Activated naive CD8-positive, alpha-beta T cell treated with anti-CD3 and anti-CD28 coated beads, Interleukin-2, amount 50 U/mL, for 24 hours (primary cell): ENCODE data around the gene AGBL1.
A peak's percentile ranks its signal among the peaks of the same experiment; 100 is the strongest.

Source experiments
- ATAC-seq: fragments of 150-1000 bp; cut with Tn5 transposase; one replicate; pipeline ENCODE4 v1.10.0; 2021
- DNase-seq: peaks from one replicate; pipeline ENCODE4 v3.0.0; 2021
- H3K27ac Mint-ChIP-seq: one replicate; pipeline ENCODE4 v1.8.0; 2021; ENCODE audit warnings: mild to moderate bottlenecking, mixed read lengths
- H3K27me3 Mint-ChIP-seq: one replicate; pipeline ENCODE4 v1.8.0; 2021; ENCODE audit warnings: mixed read lengths
- H3K36me3 Mint-ChIP-seq: one replicate; pipeline ENCODE4 v1.8.0; 2021; ENCODE audit warnings: low read depth, mixed read lengths
- H3K4me1 Mint-ChIP-seq: one replicate; pipeline ENCODE4 v1.8.0; 2021; ENCODE audit warnings: mixed read lengths
- H3K4me3 Mint-ChIP-seq: one replicate; pipeline ENCODE4 v1.8.0; 2021; ENCODE audit warnings: mild to moderate bottlenecking, moderate library complexity, mixed read lengths
- H3K9me3 Mint-ChIP-seq: one replicate; pipeline ENCODE4 v1.8.0; 2021; ENCODE audit warnings: mixed read lengths

The AGBL1 gene

DNA sequence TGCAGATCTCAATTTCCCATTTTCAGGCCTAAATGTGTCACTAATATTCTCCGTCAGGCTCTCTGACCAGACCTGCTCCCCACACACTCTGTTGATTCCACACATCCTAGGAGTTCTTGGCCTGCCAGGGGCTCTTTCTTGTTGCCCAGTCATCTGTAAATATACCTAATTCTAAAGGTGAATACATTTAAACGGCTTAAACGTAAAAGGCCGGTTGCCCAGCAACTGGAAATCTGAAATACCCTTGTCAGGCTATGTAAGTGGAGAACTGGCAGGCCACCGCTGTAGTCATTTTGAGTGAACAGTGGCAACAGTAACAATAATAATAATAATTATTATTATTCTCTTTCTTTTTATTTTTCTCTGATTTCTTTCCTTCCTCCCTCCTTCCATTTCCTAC is 302.7 kb downstream of the AGBL1 start:
- Mint-ChIP-seq H3K4me3 (no peak overlapping the region), H3K4me1 (no peaks in the 10 kb centered on the region), H3K9me3 (no peaks in the 10 kb centered on the region), H3K27ac (no peak overlapping the region), H3K36me3 (no peaks in the 10 kb centered on the region), H3K27me3 (peaks cover 2% of the 10 kb centered on the region)
- ATAC-seq (no peak), DNase-seq (no peak)

DNA sequence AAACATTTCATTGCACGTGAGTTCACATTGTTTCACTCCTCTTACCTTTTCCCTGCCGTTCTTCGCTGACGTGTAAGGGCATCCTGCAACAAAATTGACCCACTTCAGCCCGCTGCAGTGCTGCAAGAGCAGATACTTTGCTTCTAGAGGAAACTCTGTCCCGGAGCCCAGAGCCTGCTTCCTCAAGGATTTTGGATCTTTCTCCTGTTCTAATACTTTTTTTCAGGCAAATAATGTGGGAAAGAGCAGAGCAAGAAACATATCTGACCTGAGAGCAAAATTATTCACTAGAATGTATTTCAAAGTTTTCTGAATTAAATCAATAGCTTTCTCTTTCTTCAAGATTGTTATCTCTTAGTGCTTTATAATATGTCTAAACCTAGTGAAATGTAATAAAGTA is 303.9 kb downstream of the AGBL1 start:
- Mint-ChIP-seq H3K9me3 (no peaks in the 10 kb centered on the region), H3K4me3 (no peak overlapping the region)

DNA sequence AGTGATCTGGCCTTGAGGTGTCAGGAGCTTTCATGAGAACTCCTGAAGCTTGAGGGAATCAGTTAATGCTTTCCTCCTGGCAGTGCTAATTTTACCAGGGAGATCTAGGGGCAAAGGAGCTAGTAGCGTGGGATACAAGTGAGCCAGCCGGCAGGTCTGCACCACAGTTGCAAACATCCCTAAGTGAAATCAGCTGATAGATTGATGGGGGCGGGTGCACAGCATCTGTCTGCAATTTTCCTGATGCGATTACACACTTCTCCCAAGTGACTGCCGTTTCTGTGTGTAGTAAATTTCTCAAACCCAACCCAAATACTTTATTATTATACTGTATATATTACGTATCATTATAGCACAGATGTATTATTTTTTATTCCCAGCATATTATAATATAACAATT is 304.5 kb downstream of the AGBL1 start:
- H3K9me3 Mint-ChIP-seq = no peaks in the 10 kb centered on the region
- no peaks in the 10 kb centered on the region for H3K36me3 Mint-ChIP-seq
- no peak for ATAC-seq
- peaks cover 2% of the 10 kb centered on the region for H3K27me3 Mint-ChIP-seq
- H3K4me3 Mint-ChIP-seq = no peak overlapping the region
- no peaks in the 10 kb centered on the region for H3K4me1 Mint-ChIP-seq
- no peak for DNase-seq
- H3K27ac Mint-ChIP-seq = no peak overlapping the region

More for the DNA sequence above, 303.9 kb downstream of the AGBL1 start:
- H3K4me1 Mint-ChIP-seq = no peaks in the 10 kb centered on the region
- peaks cover 2% of the 10 kb centered on the region for H3K27me3 Mint-ChIP-seq
- no peaks in the 10 kb centered on the region for H3K36me3 Mint-ChIP-seq
- H3K27ac Mint-ChIP-seq = no peak overlapping the region
- no peak for ATAC-seq
- no peak for DNase-seq

DNA sequence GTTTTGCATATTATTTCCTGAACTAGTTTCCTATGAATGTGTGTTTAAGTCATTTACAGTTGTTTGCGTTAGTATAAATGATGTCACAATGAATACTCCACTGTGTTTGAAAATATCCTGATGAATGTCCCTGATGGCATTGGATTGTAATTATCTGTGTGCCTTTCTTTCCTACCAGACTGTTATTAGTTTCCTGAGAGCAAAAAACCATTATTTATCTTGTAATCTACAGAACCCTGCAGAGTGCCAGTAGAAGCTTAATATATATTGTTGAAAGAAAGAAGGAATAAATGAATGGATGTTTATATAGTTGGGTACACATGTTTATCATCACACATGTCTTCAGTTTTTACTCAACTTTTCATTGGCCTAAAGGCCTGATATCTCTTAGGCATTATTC is 312.6 kb downstream of the AGBL1 start:
- H3K4me1 Mint-ChIP-seq = no peaks in the 10 kb centered on the region
- no peak overlapping the region for H3K27ac Mint-ChIP-seq
- no peak for DNase-seq
- H3K4me3 Mint-ChIP-seq = no peak overlapping the region
- no peaks in the 10 kb centered on the region for H3K9me3 Mint-ChIP-seq
- H3K36me3 Mint-ChIP-seq = no peaks in the 10 kb centered on the region
- ATAC-seq = no peak
- peaks cover 1% of the 10 kb centered on the region for H3K27me3 Mint-ChIP-seq

DNA sequence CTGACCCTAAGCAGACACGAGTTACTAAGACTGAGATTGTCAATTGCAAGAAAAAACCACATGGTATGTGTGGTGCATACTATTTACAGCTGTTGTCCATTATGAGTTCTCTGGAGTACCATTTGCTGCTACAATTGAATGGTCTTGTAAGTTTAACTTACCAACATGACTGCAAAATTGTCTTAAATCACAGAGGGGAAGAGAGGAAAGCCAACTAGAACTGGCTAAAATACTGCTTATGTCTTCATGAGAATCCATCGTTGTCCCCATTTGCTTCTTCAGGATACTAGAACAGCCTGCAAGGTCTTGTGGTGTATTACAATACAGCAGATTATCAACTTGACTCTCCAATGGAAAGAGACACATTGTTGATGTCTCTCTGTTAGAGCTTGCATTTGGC is 313.2 kb downstream of the AGBL1 start:
- peaks cover 1% of the 10 kb centered on the region for H3K27me3 Mint-ChIP-seq
- no peaks in the 10 kb centered on the region for H3K36me3 Mint-ChIP-seq
- DNase-seq (no peak), ATAC-seq (no peak)
- no peak overlapping the region for H3K27ac Mint-ChIP-seq
- H3K4me1 Mint-ChIP-seq = no peaks in the 10 kb centered on the region
- H3K9me3 Mint-ChIP-seq = no peaks in the 10 kb centered on the region
- H3K4me3 Mint-ChIP-seq = no peak overlapping the region

DNA sequence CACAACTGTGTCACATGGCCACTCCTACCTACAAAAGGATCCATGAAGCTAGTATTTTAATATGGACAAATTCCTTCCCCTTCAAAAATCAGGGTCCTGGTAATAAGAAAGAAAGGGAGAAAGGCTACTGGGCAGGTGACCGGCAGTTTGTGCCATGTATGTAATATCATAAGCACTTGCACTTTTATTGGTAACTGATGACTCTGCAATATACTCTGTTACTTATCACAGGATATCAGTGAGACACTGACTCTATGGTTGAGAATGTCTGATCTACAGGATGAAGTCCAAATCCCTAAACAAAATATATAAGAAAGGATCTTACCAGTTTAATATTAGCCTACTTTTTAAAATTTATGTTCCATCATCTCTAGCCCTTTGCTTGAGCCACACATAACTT is 315.2 kb downstream of the AGBL1 start:
- no peaks in the 10 kb centered on the region for H3K9me3 Mint-ChIP-seq
- no peak overlapping the region for H3K27ac Mint-ChIP-seq
- no peaks in the 10 kb centered on the region for H3K27me3 Mint-ChIP-seq
- H3K4me3 Mint-ChIP-seq = no peak overlapping the region
- DNase-seq (no peak), ATAC-seq (no peak)
- H3K36me3 Mint-ChIP-seq = no peaks in the 10 kb centered on the region
- H3K4me1 Mint-ChIP-seq = no peaks in the 10 kb centered on the region

DNA sequence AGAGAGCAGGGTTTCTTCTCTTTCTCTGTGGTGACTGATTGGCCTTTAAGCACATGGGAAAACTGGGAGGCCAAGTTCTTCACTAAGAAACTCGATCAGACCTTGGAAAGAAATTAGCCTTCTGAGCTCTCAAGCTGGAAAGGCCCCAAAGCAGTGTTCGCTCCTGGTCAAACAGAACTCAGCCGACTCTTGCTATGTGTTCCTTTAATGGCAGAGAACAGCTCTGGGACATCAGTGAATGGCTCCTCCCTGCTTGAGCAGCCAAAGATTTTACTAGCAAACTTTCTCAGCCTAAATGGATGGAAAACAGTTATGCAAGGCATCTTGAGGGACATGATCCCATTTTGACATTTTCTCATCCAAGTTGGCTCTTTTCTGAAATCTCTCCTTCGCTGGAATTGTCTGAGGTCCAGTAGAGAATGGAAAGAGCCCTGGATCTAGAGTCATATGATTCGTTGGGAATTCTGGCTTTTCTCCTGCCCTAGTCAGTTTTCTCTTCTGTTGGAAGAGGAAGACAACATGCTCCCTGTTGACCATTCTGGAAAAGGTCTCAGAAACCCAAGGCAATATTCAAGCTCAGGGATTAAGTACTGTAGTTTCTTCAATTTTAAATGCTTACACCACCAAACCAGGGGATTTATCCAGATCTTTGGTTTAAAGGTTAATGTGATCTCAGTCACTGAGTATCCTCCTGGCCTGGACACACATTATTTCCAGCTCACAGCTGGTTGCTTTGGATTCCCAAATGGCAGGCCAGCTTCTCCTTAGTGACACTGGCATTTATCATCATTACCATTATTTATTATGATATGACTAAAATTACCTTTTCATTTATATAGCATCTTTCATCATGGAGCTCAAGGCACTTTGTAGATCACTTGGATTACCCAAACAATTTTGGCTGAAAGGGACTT is 319.6 kb downstream of the AGBL1 start:
- Mint-ChIP-seq H3K27ac (no peak overlapping the region), H3K4me3 (no peak overlapping the region), H3K4me1 (no peaks in the 10 kb centered on the region), H3K27me3 (no peaks in the 10 kb centered on the region), H3K36me3 (no peaks in the 10 kb centered on the region), H3K9me3 (no peaks in the 10 kb centered on the region)
- DNase-seq (no peak), ATAC-seq (no peak)

DNA sequence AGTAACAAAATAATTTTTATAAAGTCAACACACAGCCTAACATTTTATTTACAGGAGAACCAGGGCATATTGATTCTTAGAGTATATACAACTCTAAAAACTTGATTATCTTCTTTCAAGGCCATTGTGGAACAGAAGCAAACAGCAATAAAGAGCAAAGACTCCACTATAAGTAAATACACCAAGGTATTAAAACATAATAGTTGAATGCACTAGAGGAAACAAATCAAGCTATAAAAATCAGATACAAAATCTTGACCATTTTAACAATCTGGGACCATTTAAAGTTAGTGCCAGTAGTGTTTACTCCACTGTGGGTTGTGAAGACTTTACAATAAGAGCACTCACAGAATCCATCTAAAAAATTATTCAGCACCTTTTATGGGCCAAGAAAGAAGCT is 323.6 kb downstream of the AGBL1 start:
- Mint-ChIP-seq H3K4me1 (no peaks in the 10 kb centered on the region), H3K36me3 (no peaks in the 10 kb centered on the region), H3K4me3 (no peak overlapping the region), H3K27me3 (no peaks in the 10 kb centered on the region), H3K9me3 (no peaks in the 10 kb centered on the region), H3K27ac (no peak overlapping the region)
- ATAC-seq (no peak), DNase-seq (no peak)

DNA sequence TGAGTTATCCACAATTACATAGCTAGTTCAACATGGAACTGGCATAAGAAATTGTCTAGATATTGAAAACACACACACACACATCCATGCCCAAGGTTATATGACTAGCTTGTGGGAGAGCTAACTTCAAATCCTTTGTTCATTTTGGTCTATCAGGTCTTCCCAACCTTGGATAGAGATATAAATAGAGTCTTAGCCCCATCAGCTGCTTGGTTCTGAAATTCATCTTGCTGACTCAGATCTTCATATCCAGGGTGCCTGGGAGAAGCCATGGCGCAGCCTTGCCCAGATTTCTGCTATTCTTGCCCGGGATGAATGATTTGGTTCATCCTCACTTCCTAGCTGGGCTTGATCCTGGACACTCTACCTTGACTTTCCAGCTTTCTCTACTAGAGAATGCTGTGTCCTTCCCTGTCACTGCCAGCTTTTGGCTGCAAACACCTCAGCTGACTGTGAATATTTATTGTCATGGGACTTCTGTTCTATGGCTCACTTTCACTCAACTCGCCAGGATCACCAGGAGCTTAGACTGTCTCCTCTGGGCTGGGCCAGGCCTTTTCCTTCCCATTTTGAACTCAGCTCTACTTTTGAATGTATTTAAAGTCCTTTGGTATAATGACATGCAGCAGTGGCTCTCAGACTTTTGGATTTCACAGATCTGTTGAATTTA is 324.4 kb downstream of the AGBL1 start:
- no peaks in the 10 kb centered on the region for H3K9me3 Mint-ChIP-seq

DNA sequence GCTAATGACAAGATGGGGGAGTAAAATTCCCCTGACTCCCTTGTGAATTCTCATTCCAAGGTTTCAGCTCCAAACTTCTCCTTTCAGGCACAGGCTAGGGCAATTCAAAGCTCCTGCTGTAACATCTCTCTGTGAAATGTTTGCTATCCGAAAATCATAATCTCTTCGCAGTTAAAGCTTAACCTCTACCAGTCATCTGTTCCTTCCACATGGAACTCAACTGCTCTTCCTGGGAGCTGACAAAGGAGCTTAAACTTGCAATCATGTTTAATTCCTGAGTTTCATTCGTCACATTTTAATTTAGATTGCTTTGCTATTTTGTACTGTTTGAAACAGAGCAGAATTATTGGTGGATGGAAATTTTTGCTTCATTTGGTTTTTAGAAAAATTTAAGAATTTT is 328.6 kb downstream of the AGBL1 start:
- ATAC-seq = no peak
- H3K4me1 Mint-ChIP-seq = no peaks in the 10 kb centered on the region

More for the DNA sequence above, 324.4 kb downstream of the AGBL1 start:
- ATAC-seq = no peak
- Mint-ChIP-seq H3K4me3 (no peak overlapping the region), H3K27ac (no peak overlapping the region), H3K27me3 (no peaks in the 10 kb centered on the region), H3K4me1 (no peaks in the 10 kb centered on the region), H3K36me3 (no peaks in the 10 kb centered on the region)
- DNase-seq = no peak

DNA sequence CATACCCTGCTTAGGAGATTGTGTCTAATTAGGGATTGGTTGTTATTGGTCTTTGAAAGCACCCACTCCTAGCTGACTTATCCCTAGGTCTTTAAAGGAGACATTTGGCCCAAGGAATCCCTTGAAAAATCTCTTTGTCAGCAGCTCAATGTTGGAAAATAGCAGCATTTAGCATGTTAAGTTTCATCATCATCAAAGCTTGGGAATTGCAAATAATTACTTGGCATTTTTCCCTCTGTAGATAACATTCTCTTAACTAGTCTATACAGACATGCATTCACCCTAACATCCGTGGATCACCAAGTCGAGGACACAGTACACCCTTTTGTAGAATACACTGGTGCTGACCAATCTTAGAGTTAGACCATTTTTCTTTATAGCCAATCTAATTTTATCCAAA is 332.2 kb downstream of the AGBL1 start:
- DNase-seq (no peak), ATAC-seq (no peak)
- Mint-ChIP-seq H3K36me3 (no peaks in the 10 kb centered on the region), H3K4me1 (no peaks in the 10 kb centered on the region), H3K27me3 (no peaks in the 10 kb centered on the region), H3K4me3 (no peak overlapping the region), H3K9me3 (no peaks in the 10 kb centered on the region), H3K27ac (no peak overlapping the region)

More for the DNA sequence above, 328.6 kb downstream of the AGBL1 start:
- Mint-ChIP-seq H3K36me3 (no peaks in the 10 kb centered on the region), H3K27ac (no peak overlapping the region), H3K4me3 (no peak overlapping the region), H3K27me3 (no peaks in the 10 kb centered on the region), H3K9me3 (no peaks in the 10 kb centered on the region)
- DNase-seq = no peak

DNA sequence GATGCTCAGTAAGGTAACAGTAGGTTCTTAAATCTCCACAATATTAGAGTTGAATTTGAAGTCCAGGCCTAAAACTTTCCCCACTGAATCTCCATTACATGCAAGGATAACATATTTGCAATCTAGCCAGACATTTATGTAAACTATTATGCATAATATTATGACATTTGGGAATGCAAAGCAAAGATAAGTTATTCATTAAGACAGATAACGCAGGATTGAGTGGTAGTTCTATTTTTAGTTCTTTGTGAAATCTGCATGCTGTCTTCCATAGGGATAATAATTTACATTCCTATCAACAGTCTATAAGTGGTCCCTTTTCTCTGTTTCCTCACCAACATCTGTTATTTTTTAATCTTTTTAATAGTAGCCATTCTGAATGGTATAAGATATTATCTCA is 333.5 kb downstream of the AGBL1 start:
- no peak overlapping the region for H3K27ac Mint-ChIP-seq
- H3K36me3 Mint-ChIP-seq = no peaks in the 10 kb centered on the region
- H3K4me3 Mint-ChIP-seq = no peak overlapping the region
- DNase-seq (no peak), ATAC-seq (no peak)
- no peaks in the 10 kb centered on the region for H3K4me1 Mint-ChIP-seq
- no peaks in the 10 kb centered on the region for H3K9me3 Mint-ChIP-seq
- H3K27me3 Mint-ChIP-seq = no peaks in the 10 kb centered on the region

DNA sequence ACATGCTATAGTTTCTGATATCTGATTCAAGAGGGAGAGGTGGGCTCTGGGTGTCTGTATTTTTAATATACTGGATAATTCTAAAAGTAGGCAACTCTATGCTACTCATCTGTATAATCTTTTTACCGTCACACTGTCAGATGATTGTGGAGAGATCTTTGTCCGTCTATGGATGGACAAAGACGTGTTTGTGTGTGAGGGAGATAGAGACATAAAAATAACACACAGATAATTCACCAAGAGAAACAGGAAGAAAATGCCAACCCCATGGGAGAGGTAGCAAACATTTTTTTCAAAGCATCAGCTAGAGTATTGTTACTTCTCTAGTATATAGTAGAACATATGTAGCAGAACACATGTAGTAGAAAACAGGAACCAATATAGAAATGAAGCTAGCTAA is 346.1 kb downstream of the AGBL1 start:
- ATAC-seq = no peak

DNA sequence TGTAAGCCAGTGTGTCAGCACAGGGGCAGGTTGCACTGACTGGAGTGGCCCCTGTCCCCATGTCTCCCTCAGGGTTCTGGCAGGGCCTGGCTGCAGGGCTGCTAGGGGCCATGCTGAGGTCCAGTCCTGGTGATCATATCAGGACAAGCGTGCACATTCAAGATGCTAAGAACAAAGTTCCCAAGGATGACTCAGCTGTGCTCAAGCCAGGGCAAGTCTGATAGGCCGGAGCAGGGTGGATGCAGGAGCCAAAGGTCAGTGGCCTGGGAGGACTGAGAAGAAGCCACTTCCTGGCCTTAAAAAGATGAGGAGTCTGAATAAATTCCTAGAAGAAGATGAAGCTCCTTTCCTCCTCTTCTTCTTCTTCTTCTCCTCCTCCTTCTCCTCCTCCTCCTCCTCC is 353.2 kb downstream of the AGBL1 start:
- no peak overlapping the region for H3K27ac Mint-ChIP-seq
- peaks cover 4% of the 10 kb centered on the region for H3K4me1 Mint-ChIP-seq
- DNase-seq (no peak), ATAC-seq (no peak)
- H3K4me3 Mint-ChIP-seq = no peak overlapping the region
- no peaks in the 10 kb centered on the region for H3K27me3 Mint-ChIP-seq
- no peaks in the 10 kb centered on the region for H3K36me3 Mint-ChIP-seq
- H3K9me3 Mint-ChIP-seq = no peaks in the 10 kb centered on the region

More for the DNA sequence above, 346.1 kb downstream of the AGBL1 start:
- Mint-ChIP-seq H3K27me3 (no peaks in the 10 kb centered on the region), H3K4me3 (no peak overlapping the region), H3K27ac (no peak overlapping the region), H3K9me3 (peaks cover 8% of the 10 kb centered on the region), H3K4me1 (no peaks in the 10 kb centered on the region), H3K36me3 (no peaks in the 10 kb centered on the region)
- DNase-seq = no peak

DNA sequence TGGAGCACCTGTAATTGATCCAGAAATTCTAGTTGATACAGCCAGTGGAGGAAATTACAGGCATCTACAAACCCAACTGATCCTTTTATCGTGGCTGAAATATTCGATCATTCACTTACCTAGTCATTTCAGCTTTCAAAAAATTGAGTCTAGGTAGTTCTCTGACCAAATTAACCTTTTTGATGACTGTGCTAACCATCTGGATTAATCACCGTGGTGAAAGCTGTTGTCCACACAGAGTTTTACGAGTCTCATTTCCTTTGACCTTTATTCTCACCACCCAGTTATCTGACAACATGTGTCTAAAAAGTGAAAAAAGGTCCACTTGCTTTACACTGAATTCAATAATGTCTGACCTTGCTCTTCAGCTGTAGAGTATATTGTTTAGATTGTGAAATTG is 354.3 kb downstream of the AGBL1 start:
- no peak overlapping the region for H3K27ac Mint-ChIP-seq
- no peak overlapping the region for H3K4me3 Mint-ChIP-seq
- DNase-seq (no peak), ATAC-seq (peak; percentile 36)
- no peaks in the 10 kb centered on the region for H3K9me3 Mint-ChIP-seq
- no peaks in the 10 kb centered on the region for H3K27me3 Mint-ChIP-seq
- H3K4me1 Mint-ChIP-seq = peaks cover 4% of the 10 kb centered on the region
- no peaks in the 10 kb centered on the region for H3K36me3 Mint-ChIP-seq
